ENCODE data around the gene PLEKHG5. TPM values are rescaled to one million over a fixed set of nuclear protein-coding genes. Genes with fewer than 3 reads are reported as not detected.
A peak's percentile ranks its signal among the peaks of the same experiment; 100 is the strongest.

The PLEKHG5 gene
- total RNA-seq, 2 donors from 2014 or later: 11.6 to 21.4 TPM

- 39% methylated on average over 6 of the region's 6 CpGs for WGBS
- Histone ChIP-seq H3K27ac (no peak overlapping the region), H3K9me3 (no peaks in the 10 kb centered on the region), H3K36me3 (peaks cover 0 to 23% of the 10 kb centered on the region in 2 donors), H3K4me3 (no peak overlapping the region), H3K27me3 (replicated peaks; ENCODE audit: insufficient read depth) (no peaks in the 10 kb centered on the region), H3K4me1 (replicated peaks) (no peaks in the 10 kb centered on the region)
- TF ChIP-seq POLR2AphosphoS5 (IDR thresholded peaks at IDR 0.05) (no peak), CTCF (IDR thresholded peaks at IDR 0.05) (peak in 2 of 4 experiments; percentile 22 to 54)
- intact Hi-C loops (cut with DNase I): no loop called here
- DNase-seq (ENCODE audit: low spot score): no peak
Measured at GRCh38 chr1:6523566-6523965, 32.1 kb upstream of the PLEKHG5 start.

- Histone ChIP-seq H3K9me3 (no peaks in the 10 kb centered on the region), H3K36me3 (peaks cover 0 to 15% of the 10 kb centered on the region in 2 donors), H3K4me3 (no peak overlapping the region), H3K27ac (no peak overlapping the region), H3K27me3 (replicated peaks; ENCODE audit: insufficient read depth) (no peaks in the 10 kb centered on the region), H3K4me1 (replicated peaks) (no peaks in the 10 kb centered on the region)
- intact Hi-C loops (cut with DNase I): no loop called here
- no peak for DNase-seq (ENCODE audit: low spot score)
- WGBS: 67% methylated on average over 5 of the region's 5 CpGs
- no peak for TF ChIP-seq CTCF (IDR thresholded peaks at IDR 0.05)
Measured at GRCh38 chr1:6521536-6521935, 30.1 kb upstream of the PLEKHG5 start.

- intact Hi-C loops (cut with DNase I): no loop called here
- no peak overlapping the region for H3K4me3 ChIP-seq
- peaks cover 0 to under 1% of the 10 kb centered on the region in 2 donors for H3K36me3 ChIP-seq
- H3K27ac ChIP-seq: no peak overlapping the region
- no peaks in the 10 kb centered on the region for H3K9me3 ChIP-seq
- no peaks in the 10 kb centered on the region for H3K27me3 ChIP-seq (replicated peaks; ENCODE audit: insufficient read depth)
- 12% methylated on average over 13 of the region's 13 CpGs for WGBS
- TF ChIP-seq CTCF (IDR thresholded peaks at IDR 0.05) (no peak), POLR2AphosphoS5 (IDR thresholded peaks at IDR 0.05) (no peak)
- H3K4me1 ChIP-seq (replicated peaks): no peaks in the 10 kb centered on the region
- DNase-seq (ENCODE audit: low spot score): peak; percentile 65
Measured at GRCh38 chr1:6519935-6520671, 28.6 kb upstream of the PLEKHG5 start.

- Histone ChIP-seq H3K36me3 (no peaks in the 10 kb centered on the region), H3K4me1 (replicated peaks) (no peaks in the 10 kb centered on the region), H3K9me3 (no peaks in the 10 kb centered on the region), H3K4me3 (no peak overlapping the region), H3K27me3 (replicated peaks; ENCODE audit: insufficient read depth) (no peaks in the 10 kb centered on the region), H3K27ac (no peak overlapping the region)
- intact Hi-C loops (cut with DNase I): no loop called here
- no peak for DNase-seq (ENCODE audit: low spot score)
- TF ChIP-seq POLR2A (IDR thresholded peaks at IDR 0.05) (no peak), POLR2AphosphoS5 (IDR thresholded peaks at IDR 0.05) (no peak), CTCF (IDR thresholded peaks at IDR 0.05) (no peak)
- WGBS: 35% methylated on average over 11 of the region's 11 CpGs
Measured at GRCh38 chr1:6519491-6519934, 28.0 kb upstream of the PLEKHG5 start.

- no peak for TF ChIP-seq POLR2AphosphoS5 (IDR thresholded peaks at IDR 0.05)
- H3K4me3 ChIP-seq: no peak overlapping the region
- intact Hi-C loops (cut with DNase I): no loop called here
- DNase-seq (ENCODE audit: low spot score): no peak
- H3K27ac ChIP-seq: no peak overlapping the region
- no peaks in the 10 kb centered on the region for H3K36me3 ChIP-seq
- H3K27me3 ChIP-seq (replicated peaks; ENCODE audit: insufficient read depth): no peaks in the 10 kb centered on the region
- H3K9me3 ChIP-seq: no peaks in the 10 kb centered on the region
- WGBS: 41% methylated on average over 8 of the region's 8 CpGs
- H3K4me1 ChIP-seq (replicated peaks): no peaks in the 10 kb centered on the region
Measured at GRCh38 chr1:6517435-6517851, 26.0 kb upstream of the PLEKHG5 start.

Data from prostate gland (tissue), 2 donors.